Activated T-helper 1 cell treated with Interleukin-2 at 50 U/mL for 16 hours (primary cell): ENCODE results near the gene TSC22D2.

Experiments used
- DNase-seq: peaks from one replicate; pipeline ENCODE4 v3.0.0-alpha.2; 2020; ENCODE audit warnings: low read depth

The TSC22D2 gene

GRCh38 chr3:150385296-150386242, 22.5 kb upstream of the TSC22D2 start:
- DNase-seq, result no peak

- DNase-seq, result no peak
Observed at GRCh38 chr3:150388498-150389418, 19.3 kb upstream of the TSC22D2 start.

GRCh38 chr3:150390087-150390486, 18.0 kb upstream of the TSC22D2 start:
- no peak for DNase-seq

- no peak for DNase-seq
Observed at GRCh38 chr3:150391161-150391560, 16.9 kb upstream of the TSC22D2 start.

GRCh38 chr3:150393745-150394144, 14.4 kb upstream of the TSC22D2 start:
- DNase-seq, result no peak

- DNase-seq, result no peak
Observed at GRCh38 chr3:150394606-150395005, 13.5 kb upstream of the TSC22D2 start.

GRCh38 chr3:150396491-150396890, 11.6 kb upstream of the TSC22D2 start:
- no peak for DNase-seq

GRCh38 chr3:150396956-150397550, 11.0 kb upstream of the TSC22D2 start:
- no peak for DNase-seq

GRCh38 chr3:150399060-150399459, 9.0 kb upstream of the TSC22D2 start:
- DNase-seq, result no peak

- no peak for DNase-seq
Observed at GRCh38 chr3:150401285-150401684, 6.8 kb upstream of the TSC22D2 start.

GRCh38 chr3:150402217-150402616, 5.9 kb upstream of the TSC22D2 start:
- no peak for DNase-seq

- DNase-seq, result no peak
Observed at GRCh38 chr3:150404023-150404422, 4.1 kb upstream of the TSC22D2 start.

GRCh38 chr3:150407051-150407807, 869 bp upstream of the TSC22D2 start:
- no peak for DNase-seq

GRCh38 chr3:150407808-150408220, 284 bp upstream of the TSC22D2 start:
- no peak for DNase-seq

- DNase-seq, result no peak
Observed at GRCh38 chr3:150409125-150409511, 1.0 kb downstream of the TSC22D2 start.

- peak; percentile 42 for DNase-seq
Observed at GRCh38 chr3:150409512-150410310, 1.6 kb downstream of the TSC22D2 start.

GRCh38 chr3:150410311-150411105, 2.4 kb downstream of the TSC22D2 start:
- peak; percentile 6 for DNase-seq

GRCh38 chr3:150411106-150411460, 3.0 kb downstream of the TSC22D2 start:
- no peak for DNase-seq

- no peak for DNase-seq
Observed at GRCh38 chr3:150411546-150411945, 3.4 kb downstream of the TSC22D2 start.

- DNase-seq, result no peak
Observed at GRCh38 chr3:150411976-150412375, 3.9 kb downstream of the TSC22D2 start.
